Measurements from ENCODE around the gene TMC7.

TMC7 gene

GRCh38 chr16:19090916-19091315 lies 107.2 kb downstream of the TMC7 start:
- TF ChIP-seq, protein P1, sequence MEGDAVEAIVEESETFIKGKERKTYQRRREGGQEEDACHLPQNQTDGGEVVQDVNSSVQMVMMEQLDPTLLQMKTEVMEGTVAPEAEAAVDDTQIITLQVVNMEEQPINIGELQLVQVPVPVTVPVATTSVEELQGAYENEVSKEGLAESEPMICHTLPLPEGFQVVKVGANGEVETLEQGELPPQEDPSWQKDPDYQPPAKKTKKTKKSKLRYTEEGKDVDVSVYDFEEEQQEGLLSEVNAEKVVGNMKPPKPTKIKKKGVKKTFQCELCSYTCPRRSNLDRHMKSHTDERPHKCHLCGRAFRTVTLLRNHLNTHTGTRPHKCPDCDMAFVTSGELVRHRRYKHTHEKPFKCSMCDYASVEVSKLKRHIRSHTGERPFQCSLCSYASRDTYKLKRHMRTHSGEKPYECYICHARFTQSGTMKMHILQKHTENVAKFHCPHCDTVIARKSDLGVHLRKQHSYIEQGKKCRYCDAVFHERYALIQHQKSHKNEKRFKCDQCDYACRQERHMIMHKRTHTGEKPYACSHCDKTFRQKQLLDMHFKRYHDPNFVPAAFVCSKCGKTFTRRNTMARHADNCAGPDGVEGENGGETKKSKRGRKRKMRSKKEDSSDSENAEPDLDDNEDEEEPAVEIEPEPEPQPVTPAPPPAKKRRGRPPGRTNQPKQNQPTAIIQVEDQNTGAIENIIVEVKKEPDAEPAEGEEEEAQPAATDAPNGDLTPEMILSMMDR (IDR thresholded peaks at IDR 0.05), result no peak
- DNase-seq, result peak in 1 of 2 donors; percentile 12
- H3K27ac ChIP-seq, result no peak overlapping the region
- peaks cover 0 to 11% (median 8%) of the 10 kb centered on the region in 4 donors for H3K4me1 ChIP-seq
- no peak overlapping the region for H3K4me3 ChIP-seq
- H3K27me3 ChIP-seq, result no peaks in the 10 kb centered on the region
- H3K36me3 ChIP-seq, result no peaks in the 10 kb centered on the region
- H3K9me3 ChIP-seq, result no peaks in the 10 kb centered on the region
- intact Hi-C loops (cut with DNase I; ENCODE audit: low total_unique reads), result no loop called here

- H3K27ac ChIP-seq, result no peak overlapping the region
- DNase-seq, result peak in 1 of 2 donors; percentile 24
Measured at GRCh38 chr16:19092653-19093410, 109.1 kb downstream of the TMC7 start.

DNA sequence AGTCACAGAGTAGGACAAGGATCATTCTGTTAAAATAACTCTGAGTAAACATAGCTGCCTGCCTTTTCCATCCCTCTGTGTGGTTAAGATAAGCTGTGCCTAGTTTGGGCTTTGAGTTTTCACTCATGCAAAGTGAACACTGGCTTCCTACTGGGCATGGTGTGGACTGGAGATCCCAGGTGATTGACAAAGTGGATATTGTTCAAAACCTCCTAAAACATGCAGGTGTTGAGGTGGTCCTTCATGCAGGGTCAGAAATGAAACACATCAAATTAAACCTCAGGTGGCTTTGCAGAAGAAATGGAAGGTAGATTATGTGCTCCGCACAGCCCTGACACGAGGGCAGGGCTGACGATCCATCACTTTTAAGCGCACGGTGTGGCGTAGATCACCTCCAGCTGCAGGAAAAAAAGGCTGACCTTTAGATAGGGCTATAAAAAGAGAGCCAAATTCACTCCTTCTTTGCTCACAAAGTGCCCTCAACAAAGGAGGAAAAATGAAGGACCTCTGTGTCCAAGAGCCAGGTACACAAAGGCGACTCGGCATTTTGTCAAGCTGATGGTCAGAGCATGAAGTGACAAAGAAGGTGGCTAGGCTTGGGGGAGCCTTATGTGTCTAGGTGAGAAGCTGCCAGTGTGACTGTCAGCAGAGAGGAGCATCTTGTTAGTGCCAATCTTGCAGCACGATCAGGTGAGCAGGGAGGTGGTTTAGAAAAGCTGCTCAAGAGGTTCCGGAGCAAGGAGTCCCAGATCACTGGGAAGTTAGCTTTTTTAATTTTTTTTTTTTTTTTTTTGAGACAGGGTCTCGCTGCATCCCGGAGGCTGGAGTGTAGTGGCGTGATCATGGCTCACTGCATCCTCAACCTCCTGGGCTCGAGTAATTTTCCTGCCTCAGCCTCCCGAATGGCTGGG lies 110.2 kb downstream of the TMC7 start:
- DNase-seq, result peak in 1 of 2 donors; percentile 6
- no peaks in the 10 kb centered on the region for H3K9me3 ChIP-seq
- no peaks in the 10 kb centered on the region for H3K4me1 ChIP-seq
- H3K4me3 ChIP-seq, result no peak overlapping the region
- no peaks in the 10 kb centered on the region for H3K36me3 ChIP-seq
- intact Hi-C loops (cut with DNase I; ENCODE audit: low total_unique reads), result no loop called here
- H3K27me3 ChIP-seq, result no peaks in the 10 kb centered on the region
- TF ChIP-seq, protein P1 (IDR thresholded peaks at IDR 0.05), result no peak
- no peak overlapping the region for H3K27ac ChIP-seq

More at GRCh38 chr16:19092653-19093410, 109.1 kb downstream of the TMC7 start:
- TF ChIP-seq, protein P1 (IDR thresholded peaks at IDR 0.05), result no peak
- Histone ChIP-seq H3K27me3 (no peaks in the 10 kb centered on the region), H3K9me3 (no peaks in the 10 kb centered on the region), H3K4me3 (no peak overlapping the region), H3K36me3 (no peaks in the 10 kb centered on the region), H3K4me1 (no peaks in the 10 kb centered on the region)
- intact Hi-C loops (cut with DNase I; ENCODE audit: low total_unique reads), result no loop called here

DNA sequence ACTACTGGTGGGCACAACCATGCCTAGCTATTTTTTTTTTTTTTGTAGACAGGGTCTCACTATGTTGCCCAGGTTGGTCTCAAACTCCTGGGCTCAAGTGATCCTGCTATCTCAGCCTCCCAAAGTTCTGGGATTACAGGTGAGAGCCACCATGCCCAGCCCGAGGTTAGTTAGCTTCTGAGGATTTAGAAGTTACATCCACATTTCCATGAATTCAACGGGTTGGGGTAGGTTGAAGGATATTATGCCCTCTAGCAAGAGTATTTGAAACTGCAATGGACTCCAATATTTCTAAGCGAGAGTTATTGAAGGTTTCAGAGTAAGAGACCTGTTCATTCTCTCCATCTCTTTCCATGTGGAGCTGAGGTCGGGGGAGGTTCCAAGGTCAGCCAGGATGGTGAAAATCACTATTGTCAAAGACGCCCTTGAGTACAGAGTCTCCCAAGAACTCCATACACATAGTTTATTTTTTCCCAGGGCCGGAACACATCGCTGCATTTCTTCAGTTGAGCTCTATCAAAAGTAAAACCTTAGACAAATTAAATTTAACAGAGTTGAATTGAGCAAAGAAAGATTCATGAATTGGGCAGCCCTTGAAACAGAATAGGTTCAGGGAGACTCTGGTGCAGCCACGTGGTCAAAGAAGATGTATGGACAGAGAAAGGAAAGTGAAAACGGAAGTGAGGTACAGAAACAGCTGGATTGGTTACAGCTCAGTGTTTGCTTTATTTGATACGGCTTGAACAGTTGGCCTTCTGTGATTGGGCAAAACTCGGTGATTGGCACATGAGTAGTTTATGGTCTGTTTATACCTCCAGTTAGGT lies 111.0 kb downstream of the TMC7 start:
- DNase-seq, result peak in 1 of 2 donors; percentile 29
- intact Hi-C loops (cut with DNase I; ENCODE audit: low total_unique reads), result no loop called here

More for the DNA sequence above, 111.0 kb downstream of the TMC7 start:
- Histone ChIP-seq H3K27ac (no peak overlapping the region), H3K27me3 (no peaks in the 10 kb centered on the region), H3K4me3 (no peak overlapping the region), H3K4me1 (no peaks in the 10 kb centered on the region), H3K36me3 (no peaks in the 10 kb centered on the region), H3K9me3 (no peaks in the 10 kb centered on the region)
- TF ChIP-seq, protein P1 (IDR thresholded peaks at IDR 0.05), result no peak

Data from tibial artery (tissue), 4 donors.